ENCODE data around the gene GRID1. TPM values are rescaled to one million over a fixed set of nuclear protein-coding genes. Genes with fewer than 3 reads are reported as not detected.

The GRID1 gene
- total RNA-seq, 1 donor from 2014 or later, result 7.1 TPM

DNA sequence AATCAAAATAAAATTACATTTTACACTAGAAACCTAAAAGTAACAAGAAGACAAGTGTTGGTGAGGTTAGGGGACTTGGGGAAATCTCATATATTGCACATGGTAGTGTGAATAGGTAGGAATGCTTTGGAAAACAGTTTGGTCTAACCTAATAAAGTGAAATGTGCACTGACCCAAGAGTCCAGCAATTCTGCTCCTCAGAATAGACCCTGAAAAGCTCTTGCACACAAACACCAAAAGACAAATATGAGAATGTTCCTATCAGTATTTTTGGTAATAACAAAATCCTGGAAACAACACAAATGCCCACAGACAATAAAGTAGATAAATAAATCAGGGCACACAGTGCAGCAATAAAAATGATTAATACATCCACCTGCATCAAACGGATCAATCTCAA is 165.7 kb downstream of the GRID1 start:
- DNase-seq (ENCODE audit: extremely low spot score in 2 of 2), result no peak
- no peaks in the 10 kb centered on the region for H3K36me3 ChIP-seq
- no peaks in the 10 kb centered on the region for H3K4me1 ChIP-seq
- H3K9me3 ChIP-seq, result no peaks in the 10 kb centered on the region
- H3K27ac ChIP-seq, result no peak overlapping the region
- no peak overlapping the region for H3K4me3 ChIP-seq
- no peaks in the 10 kb centered on the region for H3K27me3 ChIP-seq
- intact Hi-C loops (cut with DNase I), result no loop called here
- TF ChIP-seq POLR2A (IDR thresholded peaks at IDR 0.05), result no peak
- TF ChIP-seq POLR2AphosphoS5 (IDR thresholded peaks at IDR 0.05; ENCODE audit: insufficient read depth in 1 of 2, low read depth in 1 of 2), result no peak
- TF ChIP-seq, protein P1, sequence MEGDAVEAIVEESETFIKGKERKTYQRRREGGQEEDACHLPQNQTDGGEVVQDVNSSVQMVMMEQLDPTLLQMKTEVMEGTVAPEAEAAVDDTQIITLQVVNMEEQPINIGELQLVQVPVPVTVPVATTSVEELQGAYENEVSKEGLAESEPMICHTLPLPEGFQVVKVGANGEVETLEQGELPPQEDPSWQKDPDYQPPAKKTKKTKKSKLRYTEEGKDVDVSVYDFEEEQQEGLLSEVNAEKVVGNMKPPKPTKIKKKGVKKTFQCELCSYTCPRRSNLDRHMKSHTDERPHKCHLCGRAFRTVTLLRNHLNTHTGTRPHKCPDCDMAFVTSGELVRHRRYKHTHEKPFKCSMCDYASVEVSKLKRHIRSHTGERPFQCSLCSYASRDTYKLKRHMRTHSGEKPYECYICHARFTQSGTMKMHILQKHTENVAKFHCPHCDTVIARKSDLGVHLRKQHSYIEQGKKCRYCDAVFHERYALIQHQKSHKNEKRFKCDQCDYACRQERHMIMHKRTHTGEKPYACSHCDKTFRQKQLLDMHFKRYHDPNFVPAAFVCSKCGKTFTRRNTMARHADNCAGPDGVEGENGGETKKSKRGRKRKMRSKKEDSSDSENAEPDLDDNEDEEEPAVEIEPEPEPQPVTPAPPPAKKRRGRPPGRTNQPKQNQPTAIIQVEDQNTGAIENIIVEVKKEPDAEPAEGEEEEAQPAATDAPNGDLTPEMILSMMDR (IDR thresholded peaks at IDR 0.05), result no peak

GRCh38 chr10:86200269-86200668 is 166.3 kb downstream of the GRID1 start:
- intact Hi-C loops (cut with DNase I), result no loop called here
- TF ChIP-seq, protein P1 (IDR thresholded peaks at IDR 0.05), result no peak
- TF ChIP-seq POLR2AphosphoS5 (IDR thresholded peaks at IDR 0.05; ENCODE audit: insufficient read depth in 1 of 2, low read depth in 1 of 2), result no peak

DNA sequence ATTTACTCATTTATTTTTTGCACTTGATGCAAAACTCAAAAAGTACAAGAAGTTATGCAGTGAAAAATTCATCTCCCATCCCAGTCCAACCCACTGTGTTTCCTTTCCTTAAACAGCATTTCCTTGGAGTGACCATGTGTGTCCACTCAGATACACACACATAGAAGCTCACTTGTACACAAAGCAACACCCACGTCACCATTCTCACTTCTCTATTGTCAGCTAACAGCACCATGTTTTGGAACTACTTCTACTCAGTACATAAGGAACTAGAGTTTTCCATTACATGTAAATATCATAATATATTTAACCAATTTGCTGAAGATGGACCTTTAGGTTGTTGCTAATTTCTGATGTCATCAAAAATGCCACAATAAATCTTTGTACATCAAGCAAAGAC is 167.6 kb downstream of the GRID1 start:
- Histone ChIP-seq H3K4me3 (no peak overlapping the region), H3K27me3 (no peaks in the 10 kb centered on the region), H3K4me1 (no peaks in the 10 kb centered on the region), H3K36me3 (no peaks in the 10 kb centered on the region), H3K27ac (no peak overlapping the region), H3K9me3 (no peaks in the 10 kb centered on the region)
- TF ChIP-seq, protein P1 (IDR thresholded peaks at IDR 0.05), result no peak
- TF ChIP-seq POLR2AphosphoS5 (IDR thresholded peaks at IDR 0.05; ENCODE audit: insufficient read depth in 1 of 2, low read depth in 1 of 2) (no peak), POLR2A (IDR thresholded peaks at IDR 0.05) (no peak)
- no peak for DNase-seq (ENCODE audit: extremely low spot score in 2 of 2)
- intact Hi-C loops (cut with DNase I), result no loop called here

More at GRCh38 chr10:86200269-86200668, 166.3 kb downstream of the GRID1 start:
- H3K9me3 ChIP-seq, result no peaks in the 10 kb centered on the region
- no peaks in the 10 kb centered on the region for H3K36me3 ChIP-seq
- no peaks in the 10 kb centered on the region for H3K4me1 ChIP-seq
- H3K4me3 ChIP-seq, result no peak overlapping the region
- H3K27ac ChIP-seq, result no peak overlapping the region
- no peaks in the 10 kb centered on the region for H3K27me3 ChIP-seq
- DNase-seq (ENCODE audit: extremely low spot score in 2 of 2), result no peak

DNA sequence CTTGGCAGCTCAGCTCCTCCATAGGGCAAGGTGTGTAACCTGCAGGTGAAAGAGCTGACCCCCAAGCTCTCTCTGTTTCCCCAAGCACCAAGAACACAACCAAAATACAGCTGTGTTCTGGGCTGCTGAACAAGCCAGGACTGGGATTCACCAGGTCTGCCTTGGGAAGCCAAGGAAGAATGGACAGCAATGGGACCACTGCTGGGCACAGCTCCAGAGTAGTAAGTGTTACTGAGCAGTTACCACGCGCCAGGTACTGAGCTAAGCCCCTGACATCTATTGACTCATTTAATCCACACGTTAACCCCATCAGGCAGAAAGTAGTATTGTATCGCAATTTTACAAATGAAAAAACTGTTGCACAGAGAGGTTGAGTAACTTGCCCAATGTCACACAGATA is 168.3 kb downstream of the GRID1 start:
- no peak for TF ChIP-seq POLR2A (IDR thresholded peaks at IDR 0.05)
- Histone ChIP-seq H3K4me3 (no peak overlapping the region), H3K27ac (no peak overlapping the region), H3K9me3 (no peaks in the 10 kb centered on the region), H3K4me1 (no peaks in the 10 kb centered on the region), H3K36me3 (no peaks in the 10 kb centered on the region), H3K27me3 (no peaks in the 10 kb centered on the region)
- intact Hi-C loops (cut with DNase I), result no loop called here
- DNase-seq (ENCODE audit: extremely low spot score in 2 of 2), result no peak

DNA sequence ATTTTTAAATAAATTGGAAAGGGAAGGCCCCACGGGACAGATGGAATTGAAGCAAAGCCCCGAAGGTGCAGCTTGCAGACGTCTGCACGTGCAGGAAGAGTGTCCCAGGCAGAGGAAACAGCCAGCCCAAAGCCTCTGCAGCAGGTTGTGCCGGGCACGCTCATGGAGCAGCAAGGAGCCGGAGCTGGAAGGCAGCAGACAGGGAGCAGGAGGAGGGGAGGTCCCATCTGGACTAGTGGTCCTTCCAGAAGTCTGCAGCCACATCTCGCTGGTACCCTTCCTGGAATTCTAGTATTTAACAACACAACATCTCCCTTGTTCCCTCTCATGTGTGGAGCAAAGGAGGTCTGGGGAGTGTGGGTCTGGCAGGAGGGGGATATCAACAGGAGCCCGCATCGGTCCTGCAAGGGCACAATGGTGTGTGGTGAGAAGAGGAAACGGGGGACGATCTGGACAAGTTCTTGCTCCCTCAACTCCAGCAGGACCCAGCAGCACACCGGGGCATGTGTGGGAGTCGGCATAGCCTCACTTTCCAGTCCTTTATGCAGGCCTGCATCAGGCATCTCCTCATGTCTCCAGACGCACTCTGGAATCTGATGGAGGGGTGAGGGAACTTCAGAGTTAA is 169.3 kb downstream of the GRID1 start:
- H3K9me3 ChIP-seq, result no peaks in the 10 kb centered on the region
- H3K36me3 ChIP-seq, result no peaks in the 10 kb centered on the region
- no peaks in the 10 kb centered on the region for H3K27me3 ChIP-seq
- no peak for TF ChIP-seq POLR2AphosphoS5 (IDR thresholded peaks at IDR 0.05; ENCODE audit: insufficient read depth in 1 of 2, low read depth in 1 of 2)
- no peak for TF ChIP-seq POLR2A (IDR thresholded peaks at IDR 0.05)
- TF ChIP-seq, protein P1 (IDR thresholded peaks at IDR 0.05), result no peak
- no peak for DNase-seq (ENCODE audit: extremely low spot score in 2 of 2)
- no peak overlapping the region for H3K4me3 ChIP-seq
- H3K4me1 ChIP-seq, result no peaks in the 10 kb centered on the region
- no peak overlapping the region for H3K27ac ChIP-seq
- intact Hi-C loops (cut with DNase I), result no loop called here
